DOHH2 (cell line): Measurements from ENCODE around the gene IKBKG.

Experiments
- CTCF ChIP-seq: fragments of 200-600 bp; sonication (generic); IDR thresholded peaks from one replicate; pipeline ENCODE4 v1.5.1; 2014; ENCODE audit warnings: antibody characterized with exemption, mild to moderate bottlenecking, low read depth, low read length; ENCODE audit not compliant: poor library complexity, severe bottlenecking
- EZH2phosphoT487 ChIP-seq: fragments of 200-600 bp; sonication (generic); IDR thresholded peaks from 2 replicates; pipeline ENCODE4 v1.6.1; 2017; ENCODE audit warnings: borderline replicate concordance, mild to moderate bottlenecking, antibody characterized with exemption, low read length, moderate library complexity, mixed read lengths

DNA sequence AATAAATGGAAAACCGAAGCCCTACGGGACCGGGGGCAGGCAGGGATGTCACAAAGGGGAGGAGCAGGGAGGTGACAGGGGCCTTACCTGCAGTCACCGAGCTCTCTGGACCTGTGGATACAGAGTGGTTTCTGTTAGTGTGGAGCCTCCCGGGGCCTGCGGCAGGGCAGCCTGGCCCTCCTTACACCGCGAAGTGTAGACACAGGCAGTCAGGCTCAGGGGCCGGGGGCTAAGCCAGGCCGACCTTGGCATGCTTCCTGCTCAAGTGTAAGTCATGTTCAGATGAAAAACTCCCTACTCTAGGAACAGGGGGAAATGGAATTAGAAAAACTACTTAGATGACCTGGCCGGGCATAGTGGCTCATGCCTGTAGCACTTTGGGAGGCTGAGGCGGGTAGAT is 35.7 kb upstream of the IKBKG start:
- no peak for TF ChIP-seq EZH2phosphoT487
- no peak for TF ChIP-seq CTCF
